Measurements from ENCODE around the gene CGB3.
"Not testable (repeated sequence)": the region's sequence is repeated elsewhere in the genome, so short reads cannot be mapped to it uniquely, and the experiment has no call there.

CGB3 gene

DNA sequence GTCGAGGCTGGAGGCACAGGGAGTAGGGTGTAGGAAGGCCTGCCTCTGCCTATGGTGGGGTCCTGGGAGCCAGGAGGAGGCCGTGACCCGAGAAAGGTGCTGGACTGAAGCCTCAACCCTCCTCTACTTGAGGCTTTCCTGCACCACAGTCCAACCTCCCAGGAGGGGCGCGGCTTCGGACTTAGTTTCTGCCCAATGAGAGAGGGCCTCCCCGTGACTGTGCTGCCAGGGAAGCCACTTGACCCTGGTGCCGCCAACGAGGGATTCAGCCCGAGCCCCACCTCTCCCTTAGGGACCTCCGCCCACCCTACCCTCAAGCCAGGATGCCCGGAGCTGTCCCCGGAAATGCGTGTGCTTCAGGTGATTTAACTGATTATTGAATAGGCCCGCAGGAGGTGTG is at the start of gene CGB3:
TSS of gene CGB3 (minus strand) at position 101 of the 400 bp plus-strand sequence. CDS start 362 bp downstream, outside the sequence.
- not testable (repeated sequence) for DNase-seq

DNA sequence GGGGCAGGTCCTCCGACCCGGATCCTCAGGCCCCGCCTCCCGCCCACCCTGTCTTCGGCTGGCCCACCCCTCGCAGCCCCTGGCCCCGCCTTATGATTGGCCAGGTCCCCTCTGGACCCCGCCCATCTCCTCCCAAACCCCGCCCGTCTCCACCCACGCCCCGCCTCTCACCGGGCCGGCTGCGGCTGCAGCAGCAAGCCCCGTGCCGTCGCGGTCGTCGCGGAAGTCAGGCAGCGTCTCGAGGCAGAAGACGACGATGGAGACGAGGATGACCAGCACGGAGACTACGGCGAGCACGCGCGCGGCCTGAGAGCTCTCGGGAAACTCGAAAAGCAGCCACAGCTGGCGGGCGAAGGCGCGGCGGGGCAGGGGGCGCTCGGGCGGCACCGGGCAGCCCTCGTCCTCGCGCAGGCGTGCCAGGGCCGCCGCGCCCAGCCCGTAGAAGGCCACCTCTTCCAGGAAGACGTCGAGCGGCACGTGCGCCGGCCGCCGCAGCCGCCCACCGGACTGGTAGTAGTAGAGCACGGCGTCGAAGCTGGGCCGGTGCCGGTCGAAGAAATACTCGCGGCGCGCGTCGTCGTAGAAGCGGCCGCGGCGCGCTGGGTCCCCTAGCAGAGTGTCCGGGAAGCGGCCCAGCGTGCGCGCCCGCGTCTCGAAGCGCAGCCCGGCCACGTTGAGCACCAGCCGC is 47.9 kb upstream of the CGB3 start:
- DNase-seq, result peak; percentile 42

DNA sequence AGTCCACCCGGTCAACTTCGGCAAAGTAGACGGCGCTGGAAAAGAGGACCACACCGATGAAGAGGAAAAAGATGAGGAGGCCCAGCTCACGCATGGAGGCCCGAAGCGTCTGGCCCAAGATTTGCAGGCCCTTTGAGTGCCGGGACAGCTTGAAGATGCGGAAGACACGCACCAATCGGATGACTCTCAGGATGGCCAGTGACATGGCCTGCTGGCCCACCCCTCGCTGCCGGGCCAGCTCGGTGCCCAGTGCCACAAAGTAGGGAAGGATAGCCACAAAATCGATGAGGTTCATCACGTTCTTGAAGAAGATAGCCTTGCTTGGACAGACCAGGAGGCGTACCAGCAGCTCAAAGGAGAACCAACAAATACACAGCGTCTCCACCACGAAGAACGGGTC is 46.3 kb upstream of the CGB3 start:
- no peak for DNase-seq

GRCh38 chr19:49069026-49069425 is 44.9 kb upstream of the CGB3 start:
- DNase-seq, result no peak

GRCh38 chr19:49067554-49067953 is 43.4 kb upstream of the CGB3 start:
- no peak for DNase-seq

DNA sequence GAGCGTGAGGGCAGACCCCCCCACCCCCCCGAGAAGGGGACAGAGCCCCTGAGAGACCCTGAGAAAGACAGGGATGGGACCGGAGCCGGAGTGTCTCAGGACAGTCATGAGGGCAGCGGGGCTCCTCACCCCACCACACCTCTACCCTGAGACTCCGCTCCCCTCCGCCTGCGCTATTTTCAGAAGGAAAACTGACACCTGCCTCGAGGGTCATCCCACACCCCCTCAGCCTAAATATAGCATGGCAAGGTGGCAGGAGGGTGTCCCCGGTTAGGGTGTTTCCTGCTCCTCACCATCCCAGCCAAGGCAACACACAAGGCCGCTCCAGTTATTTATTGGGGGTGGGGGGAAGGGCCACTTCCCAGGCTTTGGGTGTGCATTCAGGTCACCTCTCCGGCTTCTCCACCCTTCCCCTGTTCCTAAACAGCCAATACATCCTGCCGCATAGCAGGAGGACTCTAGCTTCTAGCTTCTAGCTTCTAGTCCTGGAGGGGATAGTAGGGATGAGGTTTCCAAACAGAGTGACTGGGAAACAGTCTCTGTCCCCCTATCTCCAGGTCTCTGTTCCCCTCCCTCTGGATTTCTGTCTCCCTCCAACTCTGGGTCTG is 41.9 kb upstream of the CGB3 start:
- no peak for DNase-seq

DNA sequence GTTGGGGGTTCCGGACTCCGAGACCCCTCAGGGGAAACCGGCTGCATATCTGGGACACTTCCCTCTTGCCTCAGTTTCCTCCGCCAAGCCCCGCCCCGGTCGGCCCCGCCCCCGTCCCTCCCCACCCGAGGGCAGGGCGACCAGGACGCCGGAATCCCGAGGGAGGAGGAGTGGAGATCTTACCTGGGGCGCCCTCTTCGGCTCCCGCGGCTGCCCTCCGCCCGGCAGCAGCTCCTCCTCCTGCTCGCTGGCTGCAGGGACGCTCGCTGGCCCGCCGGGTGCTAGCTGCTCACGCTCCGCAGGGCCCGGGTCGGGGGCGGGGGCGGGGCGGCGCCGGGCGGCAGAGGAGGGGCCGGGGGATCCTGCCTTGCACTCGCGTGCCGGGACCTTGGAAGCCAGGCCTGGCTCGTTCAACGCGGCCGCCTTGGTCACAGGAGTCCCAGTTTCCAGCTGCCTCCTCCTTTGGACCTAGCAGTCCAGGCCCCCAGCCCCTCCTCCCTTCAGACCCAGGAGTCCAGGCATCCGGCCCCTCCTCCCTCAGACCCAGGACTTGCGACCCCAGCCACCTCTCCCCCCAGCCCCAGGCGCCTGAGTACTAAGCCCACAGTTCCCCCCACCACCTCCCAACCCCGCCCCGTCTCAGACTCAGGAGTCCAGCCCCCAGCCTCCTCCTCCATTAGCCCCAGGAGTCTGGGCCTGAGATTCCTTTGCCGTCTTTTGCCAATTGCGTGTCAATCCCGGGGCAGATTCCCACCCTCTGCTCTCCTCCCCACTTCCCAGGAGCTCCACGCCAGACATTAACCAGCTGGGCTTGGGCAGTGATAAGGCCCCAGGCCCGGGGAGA is 40.9 kb upstream of the CGB3 start, which contains the start of gene NTF4:
TSS of gene NTF4 (minus strand) at position 51 of the 844 bp plus-strand sequence. CDS start 2,821 bp downstream, outside the sequence.
- DNase-seq, result no peak

DNA sequence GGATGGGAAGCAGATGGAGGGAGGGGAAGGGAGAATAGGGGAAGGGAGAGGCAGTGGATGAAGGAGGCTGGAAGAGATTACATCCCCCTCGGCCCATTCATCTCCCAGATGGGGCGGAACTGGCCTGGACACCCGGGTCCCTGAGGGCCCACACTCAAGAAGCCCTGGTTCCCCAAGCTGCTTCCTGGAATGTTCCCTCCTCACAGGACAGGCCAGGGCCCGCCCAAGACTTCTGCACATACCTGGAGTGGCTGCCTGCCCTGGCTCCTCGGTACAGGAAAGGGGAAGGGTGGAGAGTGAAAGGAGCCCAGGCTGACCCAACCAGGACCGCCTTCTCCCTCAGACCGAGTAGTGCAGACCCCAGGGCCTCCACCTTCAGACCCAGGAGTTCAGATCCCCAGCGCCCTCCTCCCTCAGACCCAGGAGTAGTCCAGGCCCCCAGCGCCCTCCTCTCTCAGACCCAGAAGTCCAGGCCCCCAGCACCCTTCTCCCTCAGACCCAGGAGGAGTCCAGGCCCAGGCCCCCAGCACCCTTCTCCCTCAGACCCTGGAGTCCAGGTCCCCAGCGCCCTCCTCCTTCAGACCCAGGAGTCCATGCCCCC is 40.0 kb upstream of the CGB3 start:
- no peak for DNase-seq

DNA sequence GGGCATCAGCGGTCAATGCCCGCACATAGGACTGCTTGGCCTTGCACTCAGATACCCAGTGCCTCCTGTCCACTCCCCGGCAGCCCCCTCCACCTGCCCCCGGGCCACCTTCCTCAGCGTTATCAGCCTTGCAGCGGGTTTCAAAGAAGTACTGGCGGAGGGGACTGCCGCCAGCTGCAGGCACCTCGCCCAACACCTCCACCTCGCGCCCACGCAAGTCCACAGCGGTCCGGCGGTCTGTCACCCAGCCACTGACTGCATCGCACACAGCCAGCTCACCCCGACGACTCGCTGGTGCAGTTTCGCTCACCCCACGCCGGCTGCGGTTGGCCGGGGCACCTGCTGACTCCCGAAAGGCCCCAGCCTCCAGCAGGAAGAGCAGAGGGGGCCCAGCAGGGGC is 37.3 kb upstream of the CGB3 start:
- no peak for DNase-seq

DNA sequence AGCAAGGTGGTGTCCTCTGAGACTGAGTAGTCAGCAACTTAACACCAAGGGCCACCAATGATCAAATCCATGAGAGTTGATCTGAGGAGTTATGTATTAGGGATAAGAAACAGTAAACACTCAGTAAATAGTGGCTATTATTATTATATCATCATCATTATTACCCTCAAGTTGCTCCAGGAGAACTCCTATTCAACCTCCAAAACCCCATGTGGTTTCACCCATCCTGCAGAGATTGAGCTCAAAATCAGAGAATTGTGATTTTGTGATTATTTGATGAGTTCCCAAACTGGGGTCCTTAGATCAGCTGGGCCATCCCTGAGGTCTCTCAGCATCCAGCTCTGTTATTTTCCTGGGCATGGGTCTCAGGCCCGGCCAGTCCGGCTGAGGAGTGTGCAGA is 36.9 kb upstream of the CGB3 start:
- DNase-seq, result no peak

- DNase-seq, result no peak
These were observed 34.9 kb upstream of the CGB3 start for GRCh38 chr19:49059053-49059452.

GRCh38 chr19:49058562-49058961 is 34.4 kb upstream of the CGB3 start:
- DNase-seq, result peak; percentile 67

GRCh38 chr19:49057636-49058234 is 33.6 kb upstream of the CGB3 start, which contains the start of gene CGB7:
Gene CGB7, minus strand, starts transcription at chr19:49057749. Its CDS starts 2,374 bp downstream, at chr19:49055375.
- peak; percentile 60 for DNase-seq

DNA sequence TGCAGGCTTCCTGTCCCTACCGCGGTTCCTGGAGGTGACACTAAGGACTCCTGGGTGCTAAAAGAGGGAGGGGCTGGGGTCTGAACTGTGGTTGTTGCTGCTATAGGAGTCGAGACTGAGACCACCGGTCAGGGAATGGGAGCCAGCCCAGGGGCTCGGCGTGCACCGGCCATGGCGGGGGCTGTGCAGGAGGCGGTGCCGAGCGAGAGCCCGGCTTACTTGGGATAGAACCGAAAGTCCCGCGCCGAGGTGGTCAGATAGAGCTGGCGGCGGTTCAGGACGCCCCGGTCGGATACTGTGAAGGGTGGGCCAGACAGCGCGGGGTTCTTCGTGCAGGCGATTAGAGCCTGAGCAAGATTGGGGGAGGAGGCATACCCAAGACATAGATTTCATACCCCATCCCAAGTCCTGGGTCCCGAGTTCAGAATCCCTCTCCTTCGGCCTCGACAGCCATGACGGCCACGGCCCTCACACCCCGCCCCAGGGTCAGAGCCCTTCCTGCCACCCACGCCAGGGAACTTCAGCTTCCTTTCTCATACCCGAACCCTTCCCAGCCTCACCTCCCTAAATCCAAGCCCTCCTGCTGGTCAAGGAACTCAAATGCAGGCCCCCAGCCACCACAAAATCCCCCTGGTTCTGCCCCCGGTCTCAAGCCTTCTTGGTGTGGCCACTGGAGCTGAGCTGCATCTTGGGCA is 32.9 kb upstream of the CGB3 start:
- not testable (repeated sequence) for DNase-seq

GRCh38 chr19:49056101-49056901 is 32.2 kb upstream of the CGB3 start:
- DNase-seq, result peak; percentile 53

- DNase-seq, result not testable (repeated sequence)
These were observed 26.4 kb upstream of the CGB3 start for GRCh38 chr19:49050376-49051033.

- not testable (repeated sequence) for DNase-seq
These were observed 25.7 kb upstream of the CGB3 start for GRCh38 chr19:49049834-49050233.

DNA sequence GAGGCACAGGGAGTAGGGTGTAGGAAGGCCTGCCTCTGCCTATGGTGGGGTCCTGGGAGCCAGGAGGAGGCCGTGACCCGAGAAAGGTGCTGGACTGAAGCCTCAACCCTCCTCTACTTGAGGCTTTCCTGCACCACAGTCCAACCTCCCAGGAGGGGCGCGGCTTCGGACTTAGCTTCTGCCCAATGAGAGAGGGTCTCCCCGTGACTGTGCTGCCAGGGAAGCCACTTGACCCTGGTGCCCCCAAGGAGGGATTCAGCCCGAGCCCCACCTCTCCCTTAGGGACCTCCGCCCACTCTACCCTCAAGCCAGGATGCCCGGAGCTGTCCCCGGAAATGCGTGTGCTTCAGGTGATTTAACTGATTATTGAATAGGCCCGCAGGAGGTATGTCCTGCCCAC is 24.9 kb upstream of the CGB3 start, which contains the start of gene CGB8:
TSS of gene CGB8 (minus strand) at position 101 of the 400 bp plus-strand sequence. CDS start 372 bp downstream, outside the sequence.
- not testable (repeated sequence) for DNase-seq

- not testable (repeated sequence) for DNase-seq
These were observed 19.4 kb upstream of the CGB3 start, which contains the start of gene CGB5 for GRCh38 chr19:49043548-49043947. Gene CGB5, plus strand, starts transcription at chr19:49043848. Its CDS starts 362 bp downstream, at chr19:49044210.

DNA sequence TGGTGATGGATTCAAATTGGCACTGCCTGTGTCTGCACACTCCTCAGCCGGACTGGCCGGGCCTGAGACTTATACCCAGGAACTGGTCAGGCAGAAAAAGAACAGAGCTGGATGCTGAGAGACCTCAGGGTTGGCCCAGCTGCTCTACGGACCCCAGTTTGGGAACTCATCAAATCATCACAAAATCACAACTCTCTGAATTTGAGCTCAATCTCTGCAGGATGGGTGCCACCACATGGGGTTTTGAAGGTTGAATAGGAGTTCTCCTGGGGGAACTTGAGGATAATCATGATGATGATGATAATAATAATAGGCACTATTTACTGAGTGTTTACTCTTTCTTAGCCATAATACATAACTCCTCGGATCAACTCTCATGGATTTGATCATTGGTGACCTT is 18.5 kb upstream of the CGB3 start:
- not testable (repeated sequence) for DNase-seq
